BE2C (cell line): ENCODE measurements around the gene RAPSN.

Source experiments
- DNase-seq: peaks from one replicate; pipeline ENCODE4 v3.0.0-alpha.2; 2020
- H3K27me3 ChIP-seq: fragments of 250-450 bp; sonication (Bioruptor Pico); 2 replicates; pipeline ENCODE4 v1.5.1; 2020; ENCODE audit warnings: mild to moderate bottlenecking
- H3K36me3 ChIP-seq: fragments of 250-450 bp; sonication (Bioruptor Pico); 2 replicates; pipeline ENCODE4 v1.5.1; 2020; ENCODE audit warnings: mild to moderate bottlenecking
- H3K4me1 ChIP-seq: fragments of 250-450 bp; sonication (Bioruptor Pico); 2 replicates; pipeline ENCODE4 v1.5.1; 2020
- H3K4me3 ChIP-seq: 2 replicates; pipeline ENCODE4 v1.5.1; 2011; ENCODE audit warnings: low read depth, low read length
- H3K9me3 ChIP-seq: fragments of 250-450 bp; sonication (Bioruptor Pico); 2 replicates; pipeline ENCODE4 v1.5.1; 2020
- TF ChIP-seq, protein P1 (sequence below): IDR thresholded peaks from 2 replicates; pipeline ENCODE4 v1.5.1; 2012; ENCODE audit warnings: mild to moderate bottlenecking, low read depth, low read length

The RAPSN gene

DNA sequence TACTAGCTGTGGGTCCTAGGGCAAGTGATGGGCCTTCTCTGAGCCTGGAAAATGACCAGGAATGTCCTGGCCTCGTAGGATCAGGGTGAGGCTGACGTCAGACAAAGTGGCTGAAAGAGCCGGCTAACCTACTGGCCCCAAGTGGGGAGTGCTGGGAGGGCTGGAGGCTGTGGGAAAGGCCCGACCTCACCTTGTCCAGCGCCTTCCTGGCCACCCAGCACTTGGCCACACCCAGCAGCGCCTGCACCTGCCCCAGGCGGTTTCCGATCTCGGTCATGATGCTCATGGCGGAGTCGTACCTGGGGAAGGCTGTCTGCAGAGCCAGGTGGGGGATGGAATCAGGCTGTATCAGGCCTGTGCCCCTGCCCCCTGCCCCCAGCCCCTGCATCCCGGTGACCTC lies 7.5 kb downstream of the RAPSN start:
- no peak overlapping the region for H3K4me3 ChIP-seq
- TF ChIP-seq, protein P1, sequence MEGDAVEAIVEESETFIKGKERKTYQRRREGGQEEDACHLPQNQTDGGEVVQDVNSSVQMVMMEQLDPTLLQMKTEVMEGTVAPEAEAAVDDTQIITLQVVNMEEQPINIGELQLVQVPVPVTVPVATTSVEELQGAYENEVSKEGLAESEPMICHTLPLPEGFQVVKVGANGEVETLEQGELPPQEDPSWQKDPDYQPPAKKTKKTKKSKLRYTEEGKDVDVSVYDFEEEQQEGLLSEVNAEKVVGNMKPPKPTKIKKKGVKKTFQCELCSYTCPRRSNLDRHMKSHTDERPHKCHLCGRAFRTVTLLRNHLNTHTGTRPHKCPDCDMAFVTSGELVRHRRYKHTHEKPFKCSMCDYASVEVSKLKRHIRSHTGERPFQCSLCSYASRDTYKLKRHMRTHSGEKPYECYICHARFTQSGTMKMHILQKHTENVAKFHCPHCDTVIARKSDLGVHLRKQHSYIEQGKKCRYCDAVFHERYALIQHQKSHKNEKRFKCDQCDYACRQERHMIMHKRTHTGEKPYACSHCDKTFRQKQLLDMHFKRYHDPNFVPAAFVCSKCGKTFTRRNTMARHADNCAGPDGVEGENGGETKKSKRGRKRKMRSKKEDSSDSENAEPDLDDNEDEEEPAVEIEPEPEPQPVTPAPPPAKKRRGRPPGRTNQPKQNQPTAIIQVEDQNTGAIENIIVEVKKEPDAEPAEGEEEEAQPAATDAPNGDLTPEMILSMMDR: no peak
- DNase-seq: no peak
- no peaks in the 10 kb centered on the region for H3K36me3 ChIP-seq
- H3K27me3 ChIP-seq: no peaks in the 10 kb centered on the region
- no peaks in the 10 kb centered on the region for H3K9me3 ChIP-seq
- H3K4me1 ChIP-seq: no peaks in the 10 kb centered on the region

DNA sequence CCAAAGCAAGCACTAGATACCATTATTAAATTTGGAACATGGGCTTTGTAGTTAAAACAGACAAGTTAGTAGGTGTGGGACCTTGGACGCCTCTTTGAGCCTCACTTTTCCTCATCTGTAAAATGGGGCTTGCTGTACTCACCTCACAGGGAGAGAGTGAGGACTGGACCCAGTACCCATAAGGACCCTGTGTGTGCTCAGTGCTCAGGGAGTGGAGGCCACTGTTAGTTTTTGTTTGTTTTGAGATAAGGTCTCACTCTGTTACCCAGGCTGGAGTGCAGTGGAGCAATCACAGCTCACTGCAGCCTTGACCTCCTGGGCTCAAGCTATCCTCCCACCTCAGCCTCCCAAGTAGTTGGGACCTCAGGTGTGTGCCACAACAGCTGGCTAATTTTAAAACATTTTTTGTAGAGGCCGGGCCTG lies 8.9 kb downstream of the RAPSN start:
- TF ChIP-seq, protein P1: no peak
- Histone ChIP-seq H3K36me3 (no peaks in the 10 kb centered on the region), H3K4me1 (no peaks in the 10 kb centered on the region), H3K9me3 (no peaks in the 10 kb centered on the region), H3K4me3 (no peak overlapping the region), H3K27me3 (no peaks in the 10 kb centered on the region)
- DNase-seq: no peak

DNA sequence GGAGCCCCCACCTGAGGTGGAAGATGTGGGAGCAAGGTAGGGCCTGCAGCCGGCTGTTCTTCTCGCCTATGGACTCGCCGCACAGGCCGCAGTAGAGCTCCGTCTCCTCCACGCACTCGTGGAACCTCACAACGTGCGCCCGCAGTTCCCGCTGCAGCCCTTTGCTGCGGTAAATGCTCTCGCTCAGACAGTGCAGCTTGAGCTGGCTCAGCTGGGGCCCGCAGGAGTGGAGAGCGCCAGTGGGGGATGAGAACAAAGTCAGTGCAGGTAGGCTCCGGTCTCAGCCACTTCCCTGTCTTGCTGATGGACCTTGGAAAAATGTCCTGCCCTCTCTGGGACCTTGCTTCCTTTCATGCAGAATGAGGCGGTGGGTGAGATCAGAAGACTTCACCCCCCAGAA lies 10.2 kb downstream of the RAPSN start:
- no peaks in the 10 kb centered on the region for H3K27me3 ChIP-seq
- no peaks in the 10 kb centered on the region for H3K4me1 ChIP-seq
- no peaks in the 10 kb centered on the region for H3K36me3 ChIP-seq
- no peak overlapping the region for H3K4me3 ChIP-seq
- H3K9me3 ChIP-seq: no peaks in the 10 kb centered on the region
- DNase-seq: no peak
- TF ChIP-seq, protein P1: no peak

DNA sequence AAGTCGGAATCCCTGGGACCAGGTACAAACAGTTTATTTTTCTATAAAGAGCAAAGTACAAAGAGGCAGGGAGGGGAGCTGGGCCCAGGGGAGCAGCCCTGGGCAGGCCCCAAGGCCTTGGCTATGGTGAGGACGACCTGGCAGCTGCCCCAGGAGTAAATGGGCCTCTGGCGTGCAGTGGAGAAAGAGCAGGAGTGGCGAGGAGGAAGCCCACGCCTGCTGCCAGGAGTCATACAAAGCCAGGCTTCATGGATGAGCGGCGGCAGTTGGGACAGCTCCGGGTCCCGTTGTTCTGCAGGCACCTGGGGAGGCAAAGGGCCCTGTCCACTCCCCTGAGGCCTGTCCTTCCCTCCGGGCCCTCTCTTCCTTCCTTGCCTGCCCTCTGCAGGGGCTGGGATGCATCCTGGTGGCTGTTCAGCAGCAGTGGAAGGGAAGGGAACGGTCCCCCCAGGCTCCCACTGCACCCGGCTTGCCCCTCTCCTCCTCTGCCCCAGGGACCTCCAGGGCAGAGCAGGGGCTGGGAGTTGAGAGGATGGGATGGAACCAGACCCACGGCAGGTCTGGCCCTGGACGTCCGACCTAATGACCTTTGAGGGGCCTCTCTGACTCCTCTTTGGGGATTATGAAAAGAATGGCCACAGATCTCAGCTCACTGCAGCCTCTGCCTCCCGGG lies 11.1 kb downstream of the RAPSN start:
- Histone ChIP-seq H3K4me3 (no peak overlapping the region), H3K4me1 (no peaks in the 10 kb centered on the region), H3K9me3 (no peaks in the 10 kb centered on the region), H3K36me3 (no peaks in the 10 kb centered on the region), H3K27me3 (no peaks in the 10 kb centered on the region)
- TF ChIP-seq, protein P1: no peak
- DNase-seq: peak; percentile 24

DNA sequence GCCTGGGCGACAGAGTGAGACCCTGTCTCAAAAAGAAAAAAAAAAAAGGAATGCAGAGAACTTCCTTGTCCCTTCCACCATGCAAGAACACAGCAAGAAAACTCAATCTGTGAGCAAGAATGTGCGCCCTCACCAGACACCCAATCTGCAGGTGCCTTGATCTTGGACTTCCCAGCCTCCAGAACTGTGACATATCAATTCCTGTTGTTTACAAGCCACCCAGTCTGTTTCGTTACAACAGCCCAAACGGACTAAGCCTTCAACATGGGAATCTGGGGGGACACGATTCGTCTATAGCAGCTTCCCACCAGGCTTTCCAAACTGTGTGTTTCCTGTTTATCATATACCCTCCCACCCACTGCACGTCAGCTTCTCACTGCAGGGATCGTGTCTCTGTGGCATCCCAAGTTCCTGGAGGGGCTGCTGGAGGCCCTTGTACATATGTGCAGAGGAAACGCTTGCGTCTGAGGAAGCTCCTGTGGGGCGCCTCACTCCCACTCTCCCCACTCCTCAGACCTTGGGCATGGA lies 11.7 kb downstream of the RAPSN start:
- H3K4me3 ChIP-seq: no peak overlapping the region

DNA sequence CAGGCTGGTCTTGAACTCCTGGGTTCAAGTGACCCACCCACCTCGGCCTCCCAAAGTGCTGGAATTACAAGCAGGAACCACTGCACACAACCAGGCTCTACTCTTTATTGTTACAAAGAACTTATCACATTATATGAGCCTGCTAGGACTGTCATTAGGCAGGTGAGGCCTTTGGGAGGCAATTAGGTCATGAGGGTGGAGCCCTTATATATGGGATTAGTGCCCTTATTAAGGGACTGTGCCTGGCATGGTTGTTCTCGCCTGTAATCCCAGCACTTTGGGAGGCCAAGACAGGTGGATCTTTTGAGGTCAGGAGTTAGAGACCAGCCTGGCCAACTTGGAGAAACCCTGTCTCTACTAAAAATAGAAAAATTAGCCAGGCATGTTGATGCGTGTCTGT lies 12.2 kb downstream of the RAPSN start:
- H3K27me3 ChIP-seq: no peaks in the 10 kb centered on the region
- H3K9me3 ChIP-seq: no peaks in the 10 kb centered on the region
- H3K4me1 ChIP-seq: no peaks in the 10 kb centered on the region
- no peaks in the 10 kb centered on the region for H3K36me3 ChIP-seq
- no peak for DNase-seq
- TF ChIP-seq, protein P1: no peak
- H3K4me3 ChIP-seq: no peak overlapping the region

More for the DNA sequence above, 11.7 kb downstream of the RAPSN start:
- H3K27me3 ChIP-seq: no peaks in the 10 kb centered on the region
- no peak for DNase-seq
- H3K4me1 ChIP-seq: no peaks in the 10 kb centered on the region
- no peaks in the 10 kb centered on the region for H3K9me3 ChIP-seq
- no peaks in the 10 kb centered on the region for H3K36me3 ChIP-seq
- TF ChIP-seq, protein P1: no peak
